Panc1 (cell line): Measurements from ENCODE around the gene DBP. TPM values are rescaled to one million over a fixed set of nuclear protein-coding genes. Genes with fewer than 3 reads are reported as not detected.
A peak's percentile ranks its signal among the peaks of the same experiment; 100 is the strongest.

Experiments
- ATAC-seq: fragments of 200-7000 bp; cut with Tn5 transposase; 2 replicates; pipeline ENCODE4 v1.9.1; 2020; ENCODE audit warnings: mild to moderate bottlenecking, moderate library complexity
- BruUV-seq: library from RNA; stranded (reverse); fragments of 400-500 nt; replicated peaks from 2 replicates; lab custom pipeline; 2021; lab: Mats Ljungman, UMichigan
- CTCF ChIA-PET: fragments of 300-600 bp; sonication (Branson Sonifier 250); formaldehyde crosslinking; loops from one replicate; lab custom pipeline; 2022; ENCODE audit warnings: antibody characterized with exemption; lab: Charles Lee
- POLR2A ChIA-PET: fragments of 300-600 bp; sonication (Branson Sonifier 250); formaldehyde crosslinking; loops from one replicate; lab custom pipeline; 2022; ENCODE audit warnings: antibody characterized with exemption; lab: Charles Lee
- DNase-seq: peaks from one replicate; pipeline ENCODE4 v3.0.0-alpha.2; 2010; ENCODE audit warnings: low read depth, low spot score
- H3K27ac ChIP-seq: 2 replicates; pipeline ENCODE4 v1.5.1; 2011; ENCODE audit warnings: mild to moderate bottlenecking, low read length, inconsistent platforms
- H3K27me3 ChIP-seq: fragments of 200-500 bp; sonication (Bioruptor generic); 2 replicates; pipeline ENCODE4 v1.6.0; 2014; ENCODE audit warnings: low read length, inconsistent platforms; ENCODE audit not compliant: control insufficient read depth, insufficient read depth
- H3K36me3 ChIP-seq: fragments of 200-500 bp; sonication (Bioruptor generic); 2 replicates; pipeline ENCODE4 v1.5.1; 2014; ENCODE audit warnings: inconsistent platforms, mild to moderate bottlenecking, low read length, moderate library complexity; ENCODE audit not compliant: control insufficient read depth, insufficient read depth
- H3K4me1 ChIP-seq: 2 replicates; pipeline ENCODE4 v1.5.1; 2011; ENCODE audit warnings: inconsistent platforms, mild to moderate bottlenecking, low read length, moderate library complexity; ENCODE audit not compliant: control insufficient read depth, insufficient read depth
- H3K4me3 ChIP-seq, 2 experiments: 2 replicates each; pipeline ENCODE4 v1.5.1; 2011 to 2012; ENCODE audit warnings: low read depth in 2 of 2, low read length in 2 of 2, mild to moderate bottlenecking in 2 of 2, inconsistent platforms in 1 of 2, moderate library complexity in 1 of 2
- H3K9me3 ChIP-seq: fragments of 200-500 bp; sonication (Bioruptor generic); 2 replicates; pipeline ENCODE4 v1.5.1; 2014; ENCODE audit warnings: low read depth, mild to moderate bottlenecking, inconsistent platforms, low read length, moderate library complexity; ENCODE audit not compliant: control insufficient read depth, insufficient read depth
- POLR2AphosphoS5 ChIP-seq: IDR thresholded peaks from 2 replicates; pipeline ENCODE4 v1.6.1; 2012; ENCODE audit warnings: mild to moderate bottlenecking, low read depth, low read length, moderate library complexity
- SIN3A ChIP-seq: IDR thresholded peaks from 2 replicates; pipeline ENCODE4 v1.6.1; 2012; ENCODE audit warnings: low read depth, mild to moderate bottlenecking, low read length, moderate library complexity, borderline replicate concordance; ENCODE audit not compliant: insufficient read depth
- TCF7L2 ChIP-seq: IDR thresholded peaks from 2 replicates; pipeline ENCODE4 v1.6.1; 2011; ENCODE audit warnings: mild to moderate bottlenecking, low read depth, low read length, inconsistent platforms
- in situ Hi-C: cut with HindIII; loops from 2 replicates; pipeline ENCODE4 v1.10.0; 2016; ENCODE audit warnings: low sequenced_read_pairs, low pct_unique_long_range_greater_than_20kb
- intact Hi-C: fragments of 100-400 bp; cut with micrococcal nuclease; formaldehyde crosslinking; loops from one replicate; pipeline ENCODE4 v1.10.0; 2022; ENCODE audit not compliant: unreplicated experiment
- total RNA-seq: library from RNA; stranded (reverse); gene quantifications from one replicate; pipeline ENCODE4 v1.2.1, GENCODE V29; 2021; ENCODE audit not compliant: unreplicated experiment
- TF ChIP-seq, protein P1 (sequence below): fragments of 450-650 bp; IDR thresholded peaks from 2 replicates; pipeline ENCODE4 v1.5.1; 2017; ENCODE audit warnings: mild to moderate bottlenecking
- TF ChIP-seq, protein P2 (sequence below), 2 experiments: IDR thresholded peaks; 2 replicates each; pipeline ENCODE4 v1.6.1; 2011 to 2012; ENCODE audit warnings: low read depth in 2 of 2, control low read depth in 1 of 2, low read length in 1 of 2, mild to moderate bottlenecking in 1 of 2, moderate library complexity in 1 of 2; ENCODE audit not compliant: insufficient read depth in 1 of 2

DBP gene
- total RNA-seq, 1 experiment from 2014 or later: 7.4 TPM

DNA sequence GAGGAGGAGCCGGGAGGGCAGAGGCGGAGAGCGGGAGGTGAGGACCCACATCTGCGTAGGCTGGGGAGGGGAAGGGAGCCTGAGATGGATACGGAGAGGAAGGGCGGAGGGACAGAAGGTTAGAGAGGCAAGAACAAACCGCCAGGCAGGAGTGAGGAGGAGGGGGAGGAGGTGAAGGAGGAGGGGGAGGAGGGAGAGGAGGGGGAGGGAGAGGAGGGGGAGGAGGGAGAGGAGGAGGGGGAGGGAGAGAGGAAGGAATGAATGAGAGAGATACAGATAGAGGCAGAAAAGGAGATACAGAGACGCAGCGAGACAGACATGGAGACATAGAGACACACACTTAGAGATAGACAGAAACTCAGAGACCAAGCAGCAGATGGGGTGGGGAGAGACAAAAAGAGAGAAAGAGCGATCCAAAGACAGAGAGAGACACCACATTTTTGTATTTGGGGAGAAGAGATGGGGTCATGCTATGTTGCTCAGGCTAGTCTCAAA, 9.6 kb upstream of the DBP start:
- H3K27ac ChIP-seq: peak overlapping the region; percentile 21
- H3K9me3 ChIP-seq: no peaks in the 10 kb centered on the region
- DNase-seq (no peak), ATAC-seq (no peak)
- ChIA-PET CTCF (no interaction called here), POLR2A (interaction anchor here (0.6 kb wide), 1 partner anchor 15 kb away, joined by 3 read pairs; no protein-coding TSS in a partner anchor)
- BruUV-seq: no TSS peak
- in situ Hi-C loops (no loop called here), intact Hi-C loops (no loop called here)
- TF ChIP-seq, protein P1, sequence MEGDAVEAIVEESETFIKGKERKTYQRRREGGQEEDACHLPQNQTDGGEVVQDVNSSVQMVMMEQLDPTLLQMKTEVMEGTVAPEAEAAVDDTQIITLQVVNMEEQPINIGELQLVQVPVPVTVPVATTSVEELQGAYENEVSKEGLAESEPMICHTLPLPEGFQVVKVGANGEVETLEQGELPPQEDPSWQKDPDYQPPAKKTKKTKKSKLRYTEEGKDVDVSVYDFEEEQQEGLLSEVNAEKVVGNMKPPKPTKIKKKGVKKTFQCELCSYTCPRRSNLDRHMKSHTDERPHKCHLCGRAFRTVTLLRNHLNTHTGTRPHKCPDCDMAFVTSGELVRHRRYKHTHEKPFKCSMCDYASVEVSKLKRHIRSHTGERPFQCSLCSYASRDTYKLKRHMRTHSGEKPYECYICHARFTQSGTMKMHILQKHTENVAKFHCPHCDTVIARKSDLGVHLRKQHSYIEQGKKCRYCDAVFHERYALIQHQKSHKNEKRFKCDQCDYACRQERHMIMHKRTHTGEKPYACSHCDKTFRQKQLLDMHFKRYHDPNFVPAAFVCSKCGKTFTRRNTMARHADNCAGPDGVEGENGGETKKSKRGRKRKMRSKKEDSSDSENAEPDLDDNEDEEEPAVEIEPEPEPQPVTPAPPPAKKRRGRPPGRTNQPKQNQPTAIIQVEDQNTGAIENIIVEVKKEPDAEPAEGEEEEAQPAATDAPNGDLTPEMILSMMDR: no peak
- TF ChIP-seq POLR2AphosphoS5 (no peak), TCF7L2 (no peak), SIN3A (no peak)
- TF ChIP-seq, protein P2, sequence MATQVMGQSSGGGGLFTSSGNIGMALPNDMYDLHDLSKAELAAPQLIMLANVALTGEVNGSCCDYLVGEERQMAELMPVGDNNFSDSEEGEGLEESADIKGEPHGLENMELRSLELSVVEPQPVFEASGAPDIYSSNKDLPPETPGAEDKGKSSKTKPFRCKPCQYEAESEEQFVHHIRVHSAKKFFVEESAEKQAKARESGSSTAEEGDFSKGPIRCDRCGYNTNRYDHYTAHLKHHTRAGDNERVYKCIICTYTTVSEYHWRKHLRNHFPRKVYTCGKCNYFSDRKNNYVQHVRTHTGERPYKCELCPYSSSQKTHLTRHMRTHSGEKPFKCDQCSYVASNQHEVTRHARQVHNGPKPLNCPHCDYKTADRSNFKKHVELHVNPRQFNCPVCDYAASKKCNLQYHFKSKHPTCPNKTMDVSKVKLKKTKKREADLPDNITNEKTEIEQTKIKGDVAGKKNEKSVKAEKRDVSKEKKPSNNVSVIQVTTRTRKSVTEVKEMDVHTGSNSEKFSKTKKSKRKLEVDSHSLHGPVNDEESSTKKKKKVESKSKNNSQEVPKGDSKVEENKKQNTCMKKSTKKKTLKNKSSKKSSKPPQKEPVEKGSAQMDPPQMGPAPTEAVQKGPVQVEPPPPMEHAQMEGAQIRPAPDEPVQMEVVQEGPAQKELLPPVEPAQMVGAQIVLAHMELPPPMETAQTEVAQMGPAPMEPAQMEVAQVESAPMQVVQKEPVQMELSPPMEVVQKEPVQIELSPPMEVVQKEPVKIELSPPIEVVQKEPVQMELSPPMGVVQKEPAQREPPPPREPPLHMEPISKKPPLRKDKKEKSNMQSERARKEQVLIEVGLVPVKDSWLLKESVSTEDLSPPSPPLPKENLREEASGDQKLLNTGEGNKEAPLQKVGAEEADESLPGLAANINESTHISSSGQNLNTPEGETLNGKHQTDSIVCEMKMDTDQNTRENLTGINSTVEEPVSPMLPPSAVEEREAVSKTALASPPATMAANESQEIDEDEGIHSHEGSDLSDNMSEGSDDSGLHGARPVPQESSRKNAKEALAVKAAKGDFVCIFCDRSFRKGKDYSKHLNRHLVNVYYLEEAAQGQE (IDR thresholded peaks at IDR 0.05; ENCODE audit: insufficient read depth in 1 of 2, low read depth in 2 of 2, low read length in 1 of 2): no peak
- peak overlapping the region; percentile 53 to 69 for H3K4me3 ChIP-seq
- no peaks in the 10 kb centered on the region for H3K27me3 ChIP-seq
- H3K36me3 ChIP-seq: no peaks in the 10 kb centered on the region
- peaks cover 2% of the 10 kb centered on the region; the same call in 1 of the 2 replicates for H3K4me1 ChIP-seq

DNA sequence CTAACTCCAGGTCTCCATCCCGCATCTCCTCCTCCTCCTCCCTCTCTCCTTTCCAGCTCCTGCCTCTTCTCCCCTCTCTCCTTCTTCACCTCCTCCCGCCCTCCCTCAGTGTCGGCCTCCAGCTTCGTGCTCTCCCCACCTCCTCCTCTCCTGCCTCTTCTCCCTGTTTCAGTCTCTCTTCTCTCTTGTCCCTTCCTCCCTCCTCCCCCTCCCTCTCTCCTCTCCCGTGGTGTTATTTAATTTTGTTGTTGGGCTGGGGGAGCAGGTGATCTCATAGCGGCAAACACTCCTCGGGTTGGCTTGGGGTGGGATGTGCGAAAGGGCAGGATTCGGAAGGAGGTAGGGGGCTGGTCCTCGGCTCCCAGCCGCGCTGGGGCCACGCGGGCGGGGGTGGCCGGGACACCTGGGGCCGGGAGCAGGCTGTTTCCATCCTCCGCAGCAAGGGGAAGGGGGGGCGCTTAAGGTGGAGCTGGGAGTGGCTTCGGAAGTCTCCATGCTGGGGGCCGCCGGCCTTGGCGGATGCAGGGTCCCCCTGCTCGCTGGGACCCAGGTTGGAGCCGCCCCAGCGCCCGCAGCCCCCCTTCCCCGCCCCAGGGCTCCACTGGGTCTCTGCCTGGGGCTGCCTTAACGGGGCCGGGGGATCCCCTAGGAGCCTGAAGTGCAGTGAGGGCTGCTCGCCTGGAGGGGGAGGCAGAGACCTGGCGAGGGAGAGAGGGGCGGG, 9.0 kb upstream of the DBP start, which contains the start of gene CA11:
Gene CA11, minus strand, starts transcription at position 187 of the 721 bp plus-strand sequence. CDS start 555 bp downstream, outside the sequence.
- BruUV-seq: no TSS peak
- intact Hi-C loops: no loop called here
- ATAC-seq (peak; percentile 90), DNase-seq (no peak)
- peak within 1 kb of the TSS; percentile 53 to 69 for H3K4me3 ChIP-seq
- H3K27me3 ChIP-seq: no peaks in the 10 kb centered on the region
- H3K27ac ChIP-seq: peak within 1 kb of the TSS; percentile 52
- H3K36me3 ChIP-seq: no peaks in the 10 kb centered on the region
- in situ Hi-C loops: no loop called here
- TF ChIP-seq, protein P1: peak; percentile 88
- no peak for TF ChIP-seq TCF7L2
- H3K9me3 ChIP-seq: no peaks in the 10 kb centered on the region
- ChIA-PET CTCF (interaction anchor here (0.5 to 1.0 kb wide), 3 partner anchors 30 to 254 kb away, joined by 4 to 5 read pairs (median 4); no protein-coding TSS in a partner anchor), POLR2A (interaction anchor here (0.6 kb wide), 1 partner anchor 15 kb away, joined by 3 read pairs; no protein-coding TSS in a partner anchor)
- H3K4me1 ChIP-seq: peaks cover 2% of the 10 kb centered on the region; the same call in 1 of the 2 replicates
